Psoas muscle (tissue), 8 donors: ENCODE results near the gene PRDM9. TPM values are rescaled to one million over a fixed set of nuclear protein-coding genes. Genes with fewer than 3 reads are reported as not detected.
"Not testable (repeated sequence)": the region's sequence is repeated elsewhere in the genome, so short reads cannot be mapped to it uniquely, and the experiment has no call there.

Experiments
- ATAC-seq, 4 donors: fragments of 200-7000 bp; cut with Tn5 transposase; one replicate each; pipeline ENCODE4 v1.9.1; 2020; ENCODE audit warnings: moderate library complexity in 3 of 4, mild to moderate bottlenecking in 2 of 4
- DNase-seq, 2 donors: peaks; one replicate each; pipeline ENCODE4 v3.0.0-alpha.2; 2020
- H3K27ac ChIP-seq: fragments of 200-600 bp; one replicate; pipeline ENCODE4 v1.8.0; 2022
- H3K27me3 ChIP-seq, 3 donors: fragments of 200-600 bp in 1 of 3; one replicate each; pipeline versions ENCODE4 v1.6.1 to v1.8.0; 2013 to 2022; ENCODE audit warnings: low read length in 2 of 3, mild to moderate bottlenecking in 2 of 3, moderate library complexity in 1 of 3; ENCODE audit not compliant: insufficient read depth in 3 of 3
- H3K36me3 ChIP-seq, 2 donors: fragments of 200-600 bp in 1 of 2; one replicate each; pipeline versions ENCODE4 v1.6.1 to v1.8.0; 2013 to 2022; ENCODE audit warnings: low read depth in 1 of 2, mild to moderate bottlenecking in 1 of 2, moderate library complexity in 1 of 2; ENCODE audit not compliant: insufficient read depth in 1 of 2
- H3K4me1 ChIP-seq: fragments of 200-600 bp; one replicate; pipeline ENCODE4 v1.8.0; 2022
- H3K4me3 ChIP-seq: fragments of 200-600 bp; one replicate; pipeline ENCODE4 v1.8.0; 2022; ENCODE audit warnings: mild to moderate bottlenecking
- H3K9me3 ChIP-seq: fragments of 200-600 bp; one replicate; pipeline ENCODE4 v1.8.0; 2022
- WGBS, 3 donors: extraction: QIAGEN DNeasy Blood & Tissue Kit; methylation state at CpG; one replicate each; pipeline versions ENCODE4 v1.1.6 to v1.1.7; 2013; 5-methylcytosine and 5-hydroxymethylcytosine counted together
- intact Hi-C, 2 donors: fragments of 100-400 bp; cut with DNase I; formaldehyde crosslinking; loops; one replicate each; pipeline versions ENCODE4 v1.11.0 to v1.14.2; 2022
- polyA plus RNA-seq, 3 donors: library from polyadenylated mRNA; stranded (reverse); fragments of 200-250 nt; gene quantifications; one replicate each; pipeline ENCODE4 v1.2.3, GENCODE V29; 2013
- total RNA-seq, 4 donors: library from RNA; stranded (reverse); fragmentation: NEBNext Ultra II Directional in 2 of 4; extraction: Animal tissue kit (Norgen Biotek cat#: 25700) in 2 of 4; gene quantifications; one replicate each; pipeline versions ENCODE4 v1.2.1 to v1.2.4, GENCODE V29; 2021 to 2023
- TF ChIP-seq, protein P1 (sequence below): fragments of 200-600 bp; IDR thresholded peaks from one replicate; pipeline ENCODE4 v1.8.0; 2022; ENCODE audit warnings: antibody characterized with exemption
- donor health status: healthy with polysubstance abuse.
- donor health status: DM: no; HTN: no; CAD: no; lungs with moderate emphysema.
- donor health status: Bipolar disorder and iron deficiency.
- donor health status: healthy.
- donor health status: DM: yes; HTN: yes; CAD: no.
- donor health status: DM: no; HTN: no; CAD: no.
- donor health status: DM: no; HTN: no; CAD: no.
- donor health status: DM: yes; HTN: yes; CAD: no.

PRDM9 gene
- total and polyA plus RNA-seq, 7 donors, result not detected

DNA sequence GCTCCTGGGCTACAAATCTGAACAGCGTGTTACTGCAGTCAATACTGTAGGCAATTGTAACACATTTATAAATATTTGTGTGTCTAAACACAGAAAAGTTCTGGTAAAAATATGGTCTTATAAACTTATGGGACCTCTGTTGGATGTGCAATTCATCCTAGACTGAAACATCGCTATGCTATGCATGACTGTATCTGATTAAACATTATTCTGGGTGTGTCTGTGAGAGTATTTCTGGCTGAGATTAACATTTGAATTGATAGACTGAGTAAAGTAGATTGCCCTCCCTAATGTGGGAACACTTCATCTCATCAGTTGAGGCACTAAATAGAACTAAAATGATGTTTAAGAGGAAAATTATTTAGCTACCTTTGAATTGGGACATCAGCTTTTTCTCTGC is 24.3 kb upstream of the PRDM9 start:
- intact Hi-C loops, result no loop called here

DNA sequence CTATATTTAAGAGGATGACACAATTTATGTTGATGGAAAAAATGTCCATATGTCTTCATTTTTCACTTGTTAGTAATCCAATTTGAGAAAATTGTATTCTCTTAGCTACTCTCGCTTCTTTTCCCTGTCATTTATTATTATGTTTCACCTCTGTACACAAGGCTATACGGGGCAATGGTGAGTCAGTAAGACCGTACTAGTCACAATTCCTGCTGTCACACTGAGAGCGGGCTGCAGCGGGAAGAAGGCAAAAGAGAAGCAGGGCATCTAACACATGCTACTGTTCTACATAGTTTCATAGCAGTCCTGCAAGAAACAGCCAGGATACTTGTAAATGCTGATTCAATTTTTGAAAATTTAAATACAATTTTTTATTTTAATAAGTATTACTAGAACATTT is 23.3 kb upstream of the PRDM9 start:
- Histone ChIP-seq H3K36me3 (no peaks in the 10 kb centered on the region), H3K4me1 (no peaks in the 10 kb centered on the region), H3K27ac (no peak overlapping the region), H3K4me3 (no peak overlapping the region), H3K9me3 (no peaks in the 10 kb centered on the region), H3K27me3 (no peaks in the 10 kb centered on the region)
- ATAC-seq (no peak), DNase-seq (no peak)
- WGBS, 3 donors, result 71 to 79% (median 73%) methylated on average over 5 of the region's 5 CpGs
- TF ChIP-seq, protein P1, sequence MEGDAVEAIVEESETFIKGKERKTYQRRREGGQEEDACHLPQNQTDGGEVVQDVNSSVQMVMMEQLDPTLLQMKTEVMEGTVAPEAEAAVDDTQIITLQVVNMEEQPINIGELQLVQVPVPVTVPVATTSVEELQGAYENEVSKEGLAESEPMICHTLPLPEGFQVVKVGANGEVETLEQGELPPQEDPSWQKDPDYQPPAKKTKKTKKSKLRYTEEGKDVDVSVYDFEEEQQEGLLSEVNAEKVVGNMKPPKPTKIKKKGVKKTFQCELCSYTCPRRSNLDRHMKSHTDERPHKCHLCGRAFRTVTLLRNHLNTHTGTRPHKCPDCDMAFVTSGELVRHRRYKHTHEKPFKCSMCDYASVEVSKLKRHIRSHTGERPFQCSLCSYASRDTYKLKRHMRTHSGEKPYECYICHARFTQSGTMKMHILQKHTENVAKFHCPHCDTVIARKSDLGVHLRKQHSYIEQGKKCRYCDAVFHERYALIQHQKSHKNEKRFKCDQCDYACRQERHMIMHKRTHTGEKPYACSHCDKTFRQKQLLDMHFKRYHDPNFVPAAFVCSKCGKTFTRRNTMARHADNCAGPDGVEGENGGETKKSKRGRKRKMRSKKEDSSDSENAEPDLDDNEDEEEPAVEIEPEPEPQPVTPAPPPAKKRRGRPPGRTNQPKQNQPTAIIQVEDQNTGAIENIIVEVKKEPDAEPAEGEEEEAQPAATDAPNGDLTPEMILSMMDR, result no peak
- intact Hi-C loops, result no loop called here

More for the DNA sequence above, 24.3 kb upstream of the PRDM9 start:
- WGBS, 3 donors, result 79 to 84% (median 84%) methylated on average over 2 of the region's 2 CpGs
- no peaks in the 10 kb centered on the region for H3K9me3 ChIP-seq
- H3K27me3 ChIP-seq, result no peaks in the 10 kb centered on the region
- H3K4me1 ChIP-seq, result no peaks in the 10 kb centered on the region
- no peak for DNase-seq
- no peak for ATAC-seq
- no peak overlapping the region for H3K4me3 ChIP-seq
- TF ChIP-seq, protein P1, result no peak
- no peaks in the 10 kb centered on the region for H3K36me3 ChIP-seq
- H3K27ac ChIP-seq, result no peak overlapping the region

DNA sequence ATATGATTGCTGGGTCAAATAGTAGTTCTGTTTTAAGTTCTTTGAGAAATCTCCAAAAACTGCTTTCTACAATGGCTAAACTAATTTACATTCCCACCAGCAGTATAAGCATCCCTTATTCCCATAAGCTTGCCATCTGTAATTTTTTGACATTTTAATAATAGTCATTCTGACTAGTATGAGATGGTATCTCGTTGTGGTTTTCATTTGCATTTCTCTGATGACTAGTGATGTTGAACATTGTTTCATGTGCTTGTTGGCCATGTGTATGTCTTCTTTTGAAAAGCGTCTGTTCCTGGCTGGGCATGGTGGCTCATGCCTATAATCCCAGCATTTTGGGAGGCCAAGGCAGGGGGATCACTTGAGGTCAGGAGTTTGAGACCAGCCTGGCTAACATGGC is 21.2 kb upstream of the PRDM9 start:
- ATAC-seq, H3K9me3 ChIP-seq, H3K4me3 ChIP-seq, H3K36me3 ChIP-seq, H3K27ac ChIP-seq, H3K4me1 ChIP-seq, H3K27me3 ChIP-seq, DNase-seq, intact Hi-C loops: not testable (repeated sequence)
- WGBS, 3 donors, result 82 to 89% (median 84%) methylated on average over 2 of the region's 2 CpGs

DNA sequence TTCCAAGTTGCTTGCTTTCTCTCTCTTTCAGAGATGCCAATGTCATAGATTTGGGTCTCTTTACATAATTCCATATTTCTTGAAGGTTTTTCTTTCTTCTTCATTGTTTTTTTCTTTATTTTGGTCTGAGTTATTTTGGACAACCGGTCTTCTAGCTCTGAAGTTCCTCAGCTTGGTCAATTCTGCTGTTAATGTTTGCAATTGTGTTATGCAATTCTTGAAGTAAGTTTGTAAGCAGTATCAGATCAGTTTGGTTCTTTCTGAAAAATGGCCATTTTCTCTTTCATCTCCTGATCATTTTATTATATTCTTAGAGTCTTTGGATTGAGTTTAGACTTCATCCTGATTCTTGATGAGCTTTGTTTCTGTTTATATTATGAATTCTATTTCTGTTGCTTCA is 16.4 kb upstream of the PRDM9 start:
- DNase-seq, result no peak
- Histone ChIP-seq H3K36me3 (no peaks in the 10 kb centered on the region), H3K9me3 (no peaks in the 10 kb centered on the region), H3K27me3 (no peaks in the 10 kb centered on the region), H3K27ac (no peak overlapping the region), H3K4me1 (no peaks in the 10 kb centered on the region), H3K4me3 (no peak overlapping the region)
- TF ChIP-seq, protein P1, result no peak
- intact Hi-C loops, result no loop called here
- ATAC-seq, result no peak
- WGBS, 3 donors, result 40 to 87% (median 43%) methylated on average over 1 of the region's 1 CpG

DNA sequence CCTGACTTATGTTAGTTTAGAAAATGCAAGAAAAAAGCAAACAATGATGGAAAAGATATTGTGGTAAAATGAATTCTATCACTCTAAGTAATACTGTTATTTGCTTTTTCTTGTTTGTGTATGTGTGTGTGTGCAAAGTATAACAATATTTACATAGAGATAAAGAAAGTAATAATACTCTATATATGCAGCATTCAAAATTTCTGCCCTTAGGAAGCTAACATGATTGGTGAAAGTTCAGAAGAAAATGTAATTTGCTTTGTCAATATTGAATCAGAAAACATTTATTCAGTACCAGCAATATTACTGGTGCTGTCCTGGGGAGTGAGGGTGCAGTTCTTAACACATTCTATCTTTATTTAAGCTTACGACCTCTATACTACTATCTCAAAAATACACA is 12.9 kb upstream of the PRDM9 start:
- intact Hi-C loops, result no loop called here
- WGBS, 3 donors, result 73 to 80% (median 75%) methylated on average over 1 of the region's 1 CpG
- no peaks in the 10 kb centered on the region for H3K9me3 ChIP-seq
- H3K27ac ChIP-seq, result no peak overlapping the region
- no peaks in the 10 kb centered on the region for H3K4me1 ChIP-seq
- H3K27me3 ChIP-seq, result no peaks in the 10 kb centered on the region
- DNase-seq (no peak), ATAC-seq (no peak)
- H3K4me3 ChIP-seq, result no peak overlapping the region
- no peaks in the 10 kb centered on the region for H3K36me3 ChIP-seq
- TF ChIP-seq, protein P1, result no peak
